Measurements from ENCODE around the gene EPS8L2.

DNA sequence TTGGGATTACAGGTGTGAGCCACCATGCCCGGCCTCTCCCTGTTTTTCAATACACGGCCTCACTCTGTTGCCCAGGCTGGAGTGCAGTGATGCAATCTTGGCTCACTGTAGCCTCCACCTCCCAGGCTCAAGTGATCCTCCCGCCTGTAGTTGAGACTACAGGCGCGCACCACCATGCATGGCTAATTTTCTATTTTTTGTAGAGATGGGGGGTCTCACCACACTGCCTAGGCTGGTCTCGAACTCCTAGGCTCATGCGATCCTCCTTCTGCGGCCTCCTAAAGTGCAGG lies 59.7 kb downstream of the EPS8L2 start:
- TF ChIP-seq, protein P1, sequence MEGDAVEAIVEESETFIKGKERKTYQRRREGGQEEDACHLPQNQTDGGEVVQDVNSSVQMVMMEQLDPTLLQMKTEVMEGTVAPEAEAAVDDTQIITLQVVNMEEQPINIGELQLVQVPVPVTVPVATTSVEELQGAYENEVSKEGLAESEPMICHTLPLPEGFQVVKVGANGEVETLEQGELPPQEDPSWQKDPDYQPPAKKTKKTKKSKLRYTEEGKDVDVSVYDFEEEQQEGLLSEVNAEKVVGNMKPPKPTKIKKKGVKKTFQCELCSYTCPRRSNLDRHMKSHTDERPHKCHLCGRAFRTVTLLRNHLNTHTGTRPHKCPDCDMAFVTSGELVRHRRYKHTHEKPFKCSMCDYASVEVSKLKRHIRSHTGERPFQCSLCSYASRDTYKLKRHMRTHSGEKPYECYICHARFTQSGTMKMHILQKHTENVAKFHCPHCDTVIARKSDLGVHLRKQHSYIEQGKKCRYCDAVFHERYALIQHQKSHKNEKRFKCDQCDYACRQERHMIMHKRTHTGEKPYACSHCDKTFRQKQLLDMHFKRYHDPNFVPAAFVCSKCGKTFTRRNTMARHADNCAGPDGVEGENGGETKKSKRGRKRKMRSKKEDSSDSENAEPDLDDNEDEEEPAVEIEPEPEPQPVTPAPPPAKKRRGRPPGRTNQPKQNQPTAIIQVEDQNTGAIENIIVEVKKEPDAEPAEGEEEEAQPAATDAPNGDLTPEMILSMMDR (IDR thresholded peaks at IDR 0.05; ENCODE audit: insufficient read depth, low read length) = no peak
- TF ChIP-seq, protein P2, sequence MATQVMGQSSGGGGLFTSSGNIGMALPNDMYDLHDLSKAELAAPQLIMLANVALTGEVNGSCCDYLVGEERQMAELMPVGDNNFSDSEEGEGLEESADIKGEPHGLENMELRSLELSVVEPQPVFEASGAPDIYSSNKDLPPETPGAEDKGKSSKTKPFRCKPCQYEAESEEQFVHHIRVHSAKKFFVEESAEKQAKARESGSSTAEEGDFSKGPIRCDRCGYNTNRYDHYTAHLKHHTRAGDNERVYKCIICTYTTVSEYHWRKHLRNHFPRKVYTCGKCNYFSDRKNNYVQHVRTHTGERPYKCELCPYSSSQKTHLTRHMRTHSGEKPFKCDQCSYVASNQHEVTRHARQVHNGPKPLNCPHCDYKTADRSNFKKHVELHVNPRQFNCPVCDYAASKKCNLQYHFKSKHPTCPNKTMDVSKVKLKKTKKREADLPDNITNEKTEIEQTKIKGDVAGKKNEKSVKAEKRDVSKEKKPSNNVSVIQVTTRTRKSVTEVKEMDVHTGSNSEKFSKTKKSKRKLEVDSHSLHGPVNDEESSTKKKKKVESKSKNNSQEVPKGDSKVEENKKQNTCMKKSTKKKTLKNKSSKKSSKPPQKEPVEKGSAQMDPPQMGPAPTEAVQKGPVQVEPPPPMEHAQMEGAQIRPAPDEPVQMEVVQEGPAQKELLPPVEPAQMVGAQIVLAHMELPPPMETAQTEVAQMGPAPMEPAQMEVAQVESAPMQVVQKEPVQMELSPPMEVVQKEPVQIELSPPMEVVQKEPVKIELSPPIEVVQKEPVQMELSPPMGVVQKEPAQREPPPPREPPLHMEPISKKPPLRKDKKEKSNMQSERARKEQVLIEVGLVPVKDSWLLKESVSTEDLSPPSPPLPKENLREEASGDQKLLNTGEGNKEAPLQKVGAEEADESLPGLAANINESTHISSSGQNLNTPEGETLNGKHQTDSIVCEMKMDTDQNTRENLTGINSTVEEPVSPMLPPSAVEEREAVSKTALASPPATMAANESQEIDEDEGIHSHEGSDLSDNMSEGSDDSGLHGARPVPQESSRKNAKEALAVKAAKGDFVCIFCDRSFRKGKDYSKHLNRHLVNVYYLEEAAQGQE (IDR thresholded peaks at IDR 0.05; ENCODE audit: insufficient replicate concordance, low read depth) = no peak
- no peak for TF ChIP-seq POLR2AphosphoS5 (IDR thresholded peaks at IDR 0.05; ENCODE audit: low read depth)

Data from HL-60 (cell line).